22Rv1 (cell line): ENCODE measurements around the gene MIPOL1.
A peak's percentile ranks its signal among the peaks of the same experiment; 100 is the strongest.

Experiments
- H3K27ac ChIP-seq: fragments of 450-650 bp; 2 replicates; pipeline ENCODE4 v1.5.1; 2017
- CTCF ChIP-seq: fragments of 450-650 bp; IDR thresholded peaks from 2 replicates; pipeline ENCODE4 v1.5.1; 2017; ENCODE audit warnings: mild to moderate bottlenecking
- ZFX ChIP-seq: fragments of 450-650 bp; IDR thresholded peaks from 2 replicates; pipeline ENCODE4 v1.6.1; 2017; ENCODE audit warnings: antibody characterized with exemption, borderline replicate concordance

Gene MIPOL1

GRCh38 chr14:37411079-37411735 is 213.5 kb downstream of the MIPOL1 start:
- TF ChIP-seq CTCF (no peak), ZFX (no peak)
- H3K27ac ChIP-seq = peak overlapping the region; percentile 55

DNA sequence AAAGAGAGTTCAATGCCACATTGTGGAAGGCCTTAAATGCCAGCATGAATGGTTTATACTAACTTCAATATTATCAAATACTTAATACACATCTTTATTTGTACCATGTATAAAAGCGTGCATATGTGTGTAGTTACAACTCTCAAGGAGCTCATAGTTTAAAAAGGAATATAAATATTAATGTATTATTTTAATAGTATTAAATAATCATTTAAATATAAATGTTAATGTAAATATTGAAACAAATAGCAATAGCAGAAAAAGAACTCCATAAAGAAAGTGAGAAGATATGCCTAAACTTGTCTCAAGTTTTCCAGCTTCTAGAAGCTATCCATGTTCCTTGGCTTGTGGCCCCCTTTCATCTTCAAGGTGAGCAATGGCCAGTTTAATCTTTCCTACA is 215.3 kb downstream of the MIPOL1 start:
- peak overlapping the region; percentile 55 for H3K27ac ChIP-seq
- no peak for TF ChIP-seq ZFX
- no peak for TF ChIP-seq CTCF

- H3K27ac ChIP-seq = peak overlapping the region; percentile 55
- TF ChIP-seq ZFX = no peak
- no peak for TF ChIP-seq CTCF
Observed at GRCh38 chr14:37413504-37414003, 215.8 kb downstream of the MIPOL1 start.

DNA sequence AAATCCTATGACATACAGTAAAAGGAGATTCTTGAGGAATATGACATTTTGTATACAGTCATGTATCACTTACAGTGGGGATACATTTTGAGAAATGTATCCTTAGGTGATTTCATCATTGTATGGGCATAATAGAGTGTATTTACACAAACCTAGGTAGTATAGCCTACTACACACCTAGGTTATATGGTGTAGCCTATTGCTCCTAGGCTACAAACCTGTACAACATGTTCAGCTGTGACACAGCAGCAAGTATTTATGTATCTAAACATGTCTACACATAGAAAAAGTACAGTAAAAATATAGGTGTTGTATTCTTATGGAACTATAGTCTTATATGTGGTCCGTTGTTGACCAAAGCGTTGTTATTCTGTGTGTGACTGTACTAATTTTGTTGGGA is 218.5 kb downstream of the MIPOL1 start:
- no peak for TF ChIP-seq ZFX
- no peak for TF ChIP-seq CTCF
- H3K27ac ChIP-seq = peak overlapping the region; percentile 53; the same call in 1 of the 2 replicates

- no peak for TF ChIP-seq CTCF
- no peak for TF ChIP-seq ZFX
- peak overlapping the region; percentile 53 for H3K27ac ChIP-seq
Observed at GRCh38 chr14:37417151-37417550, 219.4 kb downstream of the MIPOL1 start.

GRCh38 chr14:37417833-37418232 is 220.1 kb downstream of the MIPOL1 start:
- TF ChIP-seq CTCF (no peak), ZFX (no peak)
- peak overlapping the region; percentile 53 for H3K27ac ChIP-seq

DNA sequence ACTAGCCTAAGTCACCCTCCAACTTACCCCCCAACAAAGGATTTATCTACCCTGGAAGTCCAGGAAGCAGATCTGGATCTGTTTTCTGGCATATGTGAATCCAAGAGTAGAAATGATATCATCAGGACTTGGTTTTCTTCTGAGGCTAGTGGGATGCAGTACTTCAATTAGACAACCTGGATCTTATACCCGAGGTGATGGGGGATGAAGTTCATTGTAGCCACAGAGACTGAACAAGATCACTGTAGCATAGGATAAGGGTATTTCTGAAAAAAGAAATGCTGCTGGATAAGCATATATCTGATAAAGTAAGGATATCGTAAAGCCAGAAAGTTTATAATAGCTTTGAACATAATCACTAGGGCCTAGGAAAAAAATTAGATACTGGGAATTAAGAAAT is 222.9 kb downstream of the MIPOL1 start:
- no peak overlapping the region for H3K27ac ChIP-seq

More for the DNA sequence above, 222.9 kb downstream of the MIPOL1 start:
- TF ChIP-seq CTCF (no peak), ZFX (no peak)
